GM21528 (cell line): Measurements from ENCODE around the gene MAJIN.
"Not testable (repeated sequence)": the region's sequence is repeated elsewhere in the genome, so short reads cannot be mapped to it uniquely, and the experiment has no call there.

Source experiments
- ATAC-seq: cut with Tn5 transposase; IDR thresholded peaks from one replicate; pipeline ENCODE4 v1.9.1; 2021; ENCODE audit warnings: mild to moderate bottlenecking, moderate library complexity; ENCODE audit not compliant: unreplicated experiment, low FRiP score

The MAJIN gene

DNA sequence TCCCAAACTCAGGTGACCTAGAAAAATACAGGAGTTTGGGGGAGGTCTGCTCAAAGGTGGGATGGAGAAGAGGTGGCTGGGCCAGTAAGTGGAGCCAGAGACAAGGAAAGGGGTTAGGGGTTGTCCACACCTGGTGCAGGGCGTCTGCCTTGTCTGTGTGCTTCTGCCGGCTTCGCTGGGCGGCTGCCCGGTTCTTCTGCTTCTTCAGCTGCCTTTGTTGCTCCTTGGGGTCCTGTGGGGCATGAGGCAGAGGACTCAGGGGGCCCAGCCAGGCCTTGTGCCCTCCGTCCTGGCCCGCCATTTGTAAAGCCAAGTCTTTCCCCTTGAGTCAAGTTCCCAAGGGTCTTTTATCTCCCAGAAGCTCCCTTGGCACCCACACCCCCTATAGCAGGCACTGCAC is 22.4 kb upstream of the MAJIN start:
- no peak for ATAC-seq

DNA sequence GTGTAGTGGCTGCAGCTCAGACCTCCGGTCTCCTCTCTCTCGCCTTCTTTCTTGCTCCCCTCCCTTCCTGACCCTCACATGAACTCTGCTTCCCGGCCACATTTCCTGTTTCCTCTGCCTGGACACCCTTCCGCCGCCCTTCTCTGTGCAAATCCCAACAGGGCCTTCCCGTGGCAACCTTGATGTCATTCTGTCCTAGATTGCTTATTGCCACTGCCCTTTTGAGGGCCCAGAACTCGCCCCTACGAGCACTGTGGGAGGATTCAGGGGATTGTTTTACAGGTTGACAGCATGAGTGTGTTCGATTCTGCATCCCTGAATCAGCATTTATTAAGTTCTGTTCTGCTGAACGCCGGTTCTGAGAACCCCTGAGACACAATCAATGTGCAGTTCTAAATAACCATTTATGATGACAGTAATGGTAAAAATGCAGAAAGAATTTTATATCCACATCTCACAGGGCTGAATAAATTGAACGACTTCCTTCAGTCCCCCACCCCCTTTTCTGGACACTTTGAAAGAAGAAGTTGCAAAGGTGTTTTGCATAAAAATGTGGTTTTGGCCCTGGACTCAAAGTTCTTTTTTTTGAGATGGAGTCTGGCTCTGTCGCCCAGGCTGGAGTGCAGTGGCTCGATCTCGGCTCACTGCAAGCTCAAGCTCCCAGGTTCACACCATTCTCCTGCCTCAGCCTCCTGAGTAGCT is 18.5 kb upstream of the MAJIN start:
- no peak for ATAC-seq

DNA sequence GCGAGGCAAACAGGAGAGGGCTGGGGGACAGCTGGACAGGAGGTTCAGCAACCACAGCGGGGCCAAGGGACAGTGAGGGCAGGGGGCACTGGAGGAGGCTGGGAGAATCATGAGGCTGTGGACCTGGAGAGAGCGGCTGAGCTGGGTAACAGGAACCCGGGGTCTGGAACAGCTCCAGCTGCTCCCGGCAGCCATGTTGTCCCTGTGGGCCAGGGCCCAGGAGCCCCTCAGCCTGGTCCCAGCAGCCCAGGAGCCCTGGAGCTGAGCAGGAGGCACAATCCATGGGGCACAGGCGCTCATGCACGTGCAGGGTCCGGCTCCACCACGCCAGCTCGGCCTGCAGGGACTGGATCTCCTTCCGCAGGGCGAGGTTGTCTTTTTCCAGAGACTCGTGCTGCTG is 17.5 kb upstream of the MAJIN start:
- ATAC-seq = no peak

DNA sequence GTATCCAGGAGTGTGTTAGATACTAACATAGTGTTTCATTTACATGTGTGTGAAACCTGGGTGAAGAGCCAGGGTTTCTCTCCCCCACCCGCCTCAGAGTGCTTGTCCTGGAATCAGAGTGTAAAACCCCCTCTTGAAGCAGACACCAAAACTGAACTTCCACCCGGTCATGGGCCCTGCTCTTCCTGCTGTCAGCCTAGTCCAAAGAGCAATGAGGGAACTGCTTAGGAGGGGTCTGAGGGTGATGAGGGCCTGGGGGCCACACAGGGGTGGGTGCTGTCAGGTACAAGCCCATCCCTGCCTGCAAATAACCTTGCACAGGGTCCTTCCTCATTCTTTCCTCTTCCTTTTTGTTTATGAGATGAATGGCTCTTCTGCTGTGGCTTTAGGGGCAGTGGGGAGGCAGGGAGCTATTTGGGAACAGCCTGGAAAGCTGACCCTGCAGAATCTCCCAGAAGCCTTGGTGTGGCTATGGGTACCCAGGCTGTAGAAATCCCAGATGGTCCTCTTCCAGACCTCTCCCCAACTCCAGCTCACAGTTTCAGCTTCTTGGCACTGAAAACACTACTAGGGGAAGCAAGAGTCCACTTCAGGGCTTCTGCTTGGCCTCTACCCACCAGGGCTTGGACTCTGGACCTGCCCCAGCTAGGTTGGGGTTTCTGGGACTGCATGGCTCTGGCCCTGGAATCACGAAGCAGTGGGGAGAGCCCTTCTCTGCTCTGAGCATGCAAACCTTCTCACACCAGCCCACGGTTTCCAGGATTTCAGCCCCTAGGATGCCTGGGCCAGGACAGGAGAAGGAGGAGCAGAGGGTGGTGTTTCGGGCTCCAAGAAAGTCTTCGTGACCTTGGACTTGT is 16.3 kb upstream of the MAJIN start:
- ATAC-seq = no peak

DNA sequence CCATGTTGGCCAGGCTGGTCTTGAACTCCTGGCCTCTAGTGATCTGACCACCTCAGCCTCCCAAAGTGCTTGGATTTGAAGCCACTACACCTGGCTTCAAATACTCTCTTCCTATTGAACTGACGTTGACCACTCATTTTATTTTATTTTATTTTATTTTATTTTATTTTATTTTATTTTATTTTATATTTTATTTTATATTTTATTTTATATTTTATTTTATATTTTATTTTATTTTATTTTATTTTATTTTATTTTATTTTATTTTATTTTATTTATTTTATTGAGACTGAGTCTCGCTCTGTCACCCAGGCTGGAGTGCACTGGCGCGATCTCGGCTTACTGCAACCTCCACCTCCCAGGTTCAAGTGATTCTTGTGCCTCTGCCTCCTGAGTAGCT is 11.4 kb upstream of the MAJIN start:
- ATAC-seq = not testable (repeated sequence)

DNA sequence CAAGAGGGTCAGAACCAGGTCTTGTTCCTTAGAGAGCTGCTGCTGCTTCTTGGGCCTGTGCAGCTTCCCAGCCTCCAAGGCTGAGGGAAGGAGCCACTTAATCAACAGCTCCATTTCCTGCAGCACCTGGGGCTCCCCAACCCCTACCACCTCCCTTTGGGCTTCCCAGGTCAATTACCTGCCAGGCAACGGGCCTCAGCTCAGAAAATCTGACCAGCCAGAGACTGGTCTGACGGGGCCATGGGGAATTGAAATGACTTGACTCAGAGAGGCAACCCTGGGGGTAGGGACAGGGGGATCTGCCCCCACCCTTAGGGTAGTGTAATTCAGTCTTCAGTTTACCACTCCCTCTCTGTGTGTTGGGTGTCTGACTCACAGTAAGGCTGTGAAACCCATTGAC is 4.7 kb upstream of the MAJIN start:
- no peak for ATAC-seq

DNA sequence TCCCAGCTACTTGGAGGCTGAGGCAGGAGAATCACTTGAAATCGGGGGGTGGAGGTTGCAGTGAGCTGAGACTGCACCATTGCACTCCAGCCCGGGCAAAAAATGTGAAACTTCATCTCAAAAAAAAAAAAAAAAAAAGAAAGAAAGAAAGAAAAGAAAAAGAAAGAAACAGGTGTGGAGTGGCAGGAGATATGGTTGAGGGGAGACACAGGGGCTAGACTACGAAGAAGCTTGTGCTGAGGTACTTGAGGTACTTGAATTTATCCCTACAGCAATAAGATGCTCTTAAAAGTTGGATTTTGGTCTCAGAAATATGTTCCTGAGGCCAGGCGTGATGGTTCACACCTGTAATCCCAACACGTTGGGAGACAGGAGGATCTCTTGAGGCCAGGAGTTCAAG is 2.2 kb upstream of the MAJIN start:
- no peak for ATAC-seq

DNA sequence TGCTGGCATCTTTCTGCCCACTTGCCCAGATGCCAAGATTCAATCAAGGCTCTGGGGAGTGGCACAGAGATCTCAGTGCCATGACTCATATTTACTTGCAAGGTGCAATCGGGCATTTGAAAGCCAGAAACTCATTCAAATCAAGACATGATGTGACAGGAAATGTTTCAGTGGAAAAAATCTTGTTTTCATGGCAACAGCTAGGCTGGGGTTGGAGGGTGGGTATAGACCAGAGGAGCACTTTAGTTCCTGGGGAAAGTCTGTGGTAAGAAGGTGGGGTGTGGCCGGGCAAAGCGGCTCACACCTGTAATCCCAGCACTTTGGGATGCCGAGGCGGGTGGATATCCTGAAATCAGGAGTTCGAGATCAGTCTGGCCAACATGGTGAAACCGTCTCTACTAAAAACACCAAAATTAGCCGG is 1.2 kb downstream of the MAJIN start:
- ATAC-seq = no peak

DNA sequence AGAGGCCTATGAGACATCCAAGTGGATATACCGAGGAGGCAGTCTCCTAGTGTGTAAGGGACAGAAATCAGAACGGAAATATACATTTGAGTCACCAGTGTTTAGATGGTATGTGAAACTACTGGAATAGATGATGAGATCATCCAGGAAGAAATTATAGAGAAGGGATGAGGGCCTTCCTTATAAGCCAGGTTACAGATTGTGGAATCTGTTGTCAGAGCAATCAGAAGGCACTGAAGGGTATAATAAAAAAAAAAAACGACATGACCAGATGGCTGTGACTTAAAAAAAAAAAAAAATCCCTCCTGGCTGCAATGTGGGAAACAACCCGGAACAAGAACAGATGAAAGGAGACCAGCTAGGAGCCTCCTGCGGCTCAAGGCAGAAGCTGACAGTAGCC is 2.7 kb downstream of the MAJIN start:
- no peak for ATAC-seq

DNA sequence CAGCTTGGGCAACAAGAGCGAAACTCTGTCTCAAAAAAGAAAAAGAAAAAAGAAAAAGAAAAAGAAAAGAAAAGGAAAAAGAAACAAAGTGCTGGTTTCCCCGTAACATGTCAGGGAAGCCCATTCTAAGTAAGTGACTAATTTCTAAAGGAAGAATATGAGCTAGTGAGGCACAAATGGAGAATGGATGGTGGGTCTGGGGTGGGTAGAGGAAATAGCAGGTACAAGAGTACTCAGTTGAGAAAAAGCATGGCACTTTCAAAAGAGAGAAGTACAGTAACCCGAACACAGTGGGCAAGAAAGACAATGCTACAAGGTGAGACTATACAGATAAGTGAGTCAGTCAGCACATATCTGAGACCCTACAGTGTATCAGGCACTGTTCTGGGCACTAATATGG is 4.5 kb downstream of the MAJIN start:
- ATAC-seq = no peak

DNA sequence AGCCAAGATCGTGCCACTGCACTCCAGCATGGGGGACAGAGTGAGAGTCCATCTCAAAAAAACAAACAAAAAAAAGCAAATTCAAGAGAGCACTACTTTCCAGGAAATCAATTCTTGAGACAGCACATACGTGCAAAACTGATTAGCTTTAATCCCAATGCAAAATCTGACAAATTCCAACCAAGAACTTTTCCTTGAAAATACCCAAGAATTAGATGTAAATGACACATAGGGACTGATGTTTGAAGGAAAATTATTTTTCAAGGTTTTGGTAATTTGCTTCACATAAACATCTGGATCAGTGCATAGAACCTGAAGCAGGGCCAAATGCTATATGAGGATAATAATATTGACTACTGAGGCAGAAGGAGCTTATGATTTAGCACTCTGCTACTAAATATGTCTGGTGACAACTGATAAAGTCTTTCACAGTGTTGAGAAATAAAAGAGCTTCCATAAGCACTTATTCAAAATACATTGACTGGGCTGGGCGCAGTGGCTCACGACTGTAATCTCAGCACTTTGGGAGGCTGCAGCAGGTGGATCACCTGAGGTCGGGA is 8.8 kb downstream of the MAJIN start:
- ATAC-seq = no peak

DNA sequence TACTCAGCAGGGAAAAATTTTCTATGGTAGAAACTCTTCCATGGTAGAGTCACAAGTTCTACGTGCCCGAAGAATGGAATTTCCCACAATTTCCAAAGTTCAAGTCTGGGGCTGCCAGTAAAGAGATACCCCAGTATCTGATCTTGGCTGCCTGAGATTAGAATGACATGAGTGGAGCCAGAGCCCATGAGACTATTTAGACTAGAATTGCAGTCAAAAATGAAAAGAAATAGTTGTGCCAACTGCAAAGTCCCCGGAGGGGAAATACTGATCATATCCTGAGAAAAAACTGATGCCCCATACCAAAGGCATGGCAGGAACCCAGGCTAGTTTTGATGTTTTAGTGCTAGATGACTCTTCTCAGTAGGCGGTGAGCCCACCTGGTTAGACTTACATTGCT is 11.2 kb downstream of the MAJIN start:
- ATAC-seq = no peak

DNA sequence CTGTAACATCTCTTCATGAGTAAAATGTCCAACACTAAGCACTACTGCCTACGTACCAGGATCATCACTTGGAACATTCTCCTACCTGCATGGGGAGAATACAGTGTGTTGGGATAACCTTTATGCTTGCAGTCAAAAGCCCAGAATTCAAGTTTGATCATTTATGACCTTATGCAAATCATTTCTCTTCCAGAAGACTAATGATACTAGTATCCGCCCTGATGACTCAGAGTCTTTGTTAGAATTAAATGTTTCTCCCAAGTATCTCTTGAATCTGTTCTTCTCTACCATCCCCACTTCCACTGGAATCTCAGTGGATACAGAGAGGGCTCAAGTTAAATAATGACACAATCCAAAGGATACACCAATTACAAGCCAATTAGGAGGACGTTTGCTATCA is 12.4 kb downstream of the MAJIN start:
- ATAC-seq = no peak

DNA sequence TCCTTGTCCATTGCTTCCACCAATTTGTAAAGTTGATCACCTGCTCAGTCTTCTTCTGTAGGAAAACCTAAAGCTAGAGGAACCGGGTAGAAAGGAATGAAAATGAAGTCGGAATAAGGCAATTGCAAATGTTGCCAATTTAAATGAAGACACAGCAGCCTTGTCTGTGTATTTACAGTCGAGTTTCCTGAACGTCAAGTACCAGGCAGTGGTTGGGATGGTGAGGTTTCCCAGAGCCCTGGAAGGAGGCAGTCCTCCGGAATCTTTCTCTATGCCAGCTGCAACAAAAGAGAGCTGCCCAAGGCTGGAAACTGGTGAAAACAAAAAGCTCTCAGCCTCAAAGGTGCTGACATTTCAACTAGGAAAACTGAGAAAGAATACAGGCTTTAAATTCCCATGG is 17.7 kb downstream of the MAJIN start:
- no peak for ATAC-seq

DNA sequence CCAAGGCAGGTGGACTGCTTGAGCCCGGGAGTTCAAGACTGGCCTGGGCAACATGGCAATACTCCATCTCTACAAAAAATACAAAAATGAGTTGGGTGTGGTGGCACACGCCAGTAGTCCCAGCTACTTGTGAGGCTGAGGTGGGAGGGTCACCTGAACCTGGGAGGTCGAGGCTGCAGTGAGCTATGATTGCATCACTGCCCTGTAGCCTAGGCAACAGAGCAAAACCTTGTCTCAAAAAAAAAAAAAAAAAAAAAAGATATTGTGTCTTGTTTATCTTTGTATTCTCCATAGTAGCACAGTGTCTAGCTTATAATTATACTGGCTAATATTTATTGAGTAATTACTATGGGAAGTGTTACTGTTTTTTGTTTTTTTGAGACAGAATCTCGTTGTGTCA is 20.4 kb downstream of the MAJIN start:
- ATAC-seq = no peak

DNA sequence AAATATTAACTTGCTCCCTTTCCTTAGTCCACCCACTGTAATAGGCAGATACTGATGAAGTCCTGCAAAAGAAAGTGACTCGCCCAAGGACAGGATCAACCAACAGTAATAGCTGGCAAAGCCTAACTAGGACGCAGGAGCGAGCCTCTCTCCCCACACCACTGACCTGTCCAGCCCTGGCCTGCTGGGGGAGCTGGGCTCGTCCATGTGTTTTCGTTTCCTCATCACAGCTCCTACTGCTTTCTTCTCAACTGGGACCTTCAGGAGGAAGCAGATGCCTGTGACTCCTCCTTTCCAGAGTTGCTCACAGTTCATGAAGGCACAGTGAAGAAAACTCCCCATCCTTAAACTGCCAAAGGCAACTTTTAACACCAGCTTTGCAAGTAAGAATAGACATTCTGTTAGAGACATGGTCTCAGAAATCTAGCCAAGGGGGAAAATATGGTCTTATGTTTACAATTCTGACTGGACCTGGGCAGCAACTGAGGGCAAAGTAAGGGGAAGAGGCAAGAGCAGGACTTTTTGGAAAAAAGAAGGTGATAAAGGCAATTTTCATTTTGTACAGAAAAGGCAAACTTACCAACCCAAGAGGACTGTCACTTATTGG is 24.6 kb downstream of the MAJIN start:
- no peak for ATAC-seq

DNA sequence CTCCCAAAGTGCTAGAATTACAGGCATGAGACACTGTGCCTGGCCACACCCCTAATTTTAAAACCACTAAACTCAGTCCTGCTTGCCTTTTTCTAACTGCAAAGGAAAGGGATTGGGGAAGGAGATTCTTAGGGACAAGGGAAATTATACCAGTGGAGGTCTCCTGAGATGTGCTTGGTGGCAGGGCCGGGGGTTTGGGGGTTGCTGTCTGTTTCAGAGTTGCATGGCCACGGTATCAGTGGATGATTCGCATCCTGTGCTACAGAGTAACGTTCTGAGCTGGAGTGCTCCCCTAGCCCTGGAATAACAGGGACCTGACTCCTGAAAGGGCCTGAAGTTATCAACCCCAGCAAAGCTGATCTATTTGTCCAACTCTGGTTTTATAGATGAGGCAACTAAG is 35.4 kb downstream of the MAJIN start:
- no peak for ATAC-seq

DNA sequence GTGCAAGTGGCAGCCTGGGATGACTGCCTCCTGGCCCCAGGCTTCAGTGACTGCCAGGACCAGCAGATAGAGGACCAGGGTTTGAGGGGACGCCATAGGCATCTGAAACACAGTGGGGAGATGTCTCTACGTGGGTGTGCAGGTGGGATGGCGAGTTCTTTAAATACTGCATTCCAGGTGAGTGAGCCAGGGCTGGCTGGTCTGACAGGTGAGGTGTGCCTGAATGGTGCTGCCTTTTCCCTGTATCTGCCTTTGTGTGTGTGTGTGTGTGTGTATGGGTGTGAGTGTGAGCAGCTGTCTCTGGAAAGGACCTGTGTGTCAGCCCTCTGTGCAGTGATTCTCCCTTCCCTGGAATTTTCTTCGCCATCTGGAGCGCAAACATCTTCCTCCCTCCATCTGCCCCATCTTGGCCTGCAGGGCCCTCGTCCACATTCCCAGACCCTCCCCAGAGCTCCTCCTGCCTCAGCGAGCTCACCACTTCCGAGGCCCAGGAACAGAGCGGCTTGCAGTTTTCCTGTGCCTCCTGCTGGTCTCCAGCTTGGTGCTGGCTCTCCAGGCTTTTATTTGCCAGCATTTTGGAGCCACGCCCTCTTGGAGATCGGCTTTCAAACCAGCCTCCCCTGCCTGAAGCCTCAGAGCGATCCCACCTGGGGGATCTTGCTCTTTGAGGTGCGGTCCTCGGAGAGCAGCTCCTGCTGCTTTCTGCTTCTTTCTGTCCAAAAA is 36.4 kb downstream of the MAJIN start, which contains the start of gene GPHA2:
Gene GPHA2, minus strand, starts transcription at position 535 of the 723 bp plus-strand sequence. Its CDS starts 433 bp downstream, at position 102.
- ATAC-seq = no peak

DNA sequence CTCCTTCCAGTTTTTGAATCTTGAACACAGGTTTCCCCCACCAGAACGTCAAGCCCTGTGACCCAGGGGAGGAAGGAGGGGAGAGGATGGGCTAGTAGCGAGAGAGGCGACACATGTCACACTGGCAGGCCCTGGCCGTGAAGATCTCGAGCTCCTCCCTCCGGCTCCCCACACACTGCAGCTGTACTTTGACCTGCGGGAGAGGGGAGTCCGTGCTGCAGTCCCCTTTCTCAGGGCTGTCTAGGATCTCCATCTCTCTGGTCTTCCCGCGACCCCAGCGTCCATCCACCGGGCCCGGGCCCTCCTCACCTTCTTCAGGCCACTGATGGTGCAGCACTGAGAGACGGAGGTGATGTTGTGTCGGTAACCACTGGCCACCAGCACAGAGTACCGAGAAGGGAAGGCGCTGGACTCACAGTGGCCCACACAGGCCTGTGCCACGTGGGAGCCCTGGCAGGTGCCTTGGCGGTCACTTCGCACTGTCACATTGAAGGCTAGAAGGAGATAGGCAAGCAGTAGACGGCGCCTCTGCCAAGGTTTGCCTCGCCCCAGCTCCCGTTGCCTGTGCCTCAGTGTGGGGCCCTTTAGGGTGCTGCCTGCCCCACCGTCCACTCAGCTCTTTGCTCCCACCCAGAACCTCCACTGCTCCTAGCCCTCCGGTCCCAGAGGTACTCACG is 37.1 kb downstream of the MAJIN start:
- ATAC-seq = no peak
